Measurements from ENCODE around the gene BMF.

BMF gene

GRCh38 chr15:40048211-40048792 lies 60.4 kb downstream of the BMF start:
- DNase-seq (ENCODE audit: low read depth): no peak

- no peak for DNase-seq (ENCODE audit: low read depth)
These were observed 61.1 kb downstream of the BMF start for GRCh38 chr15:40047415-40048210.

GRCh38 chr15:40046721-40047414 lies 61.8 kb downstream of the BMF start:
- peak; percentile 70 for DNase-seq (ENCODE audit: low read depth)

GRCh38 chr15:40045572-40046217 lies 63.0 kb downstream of the BMF start:
- no peak for DNase-seq (ENCODE audit: low read depth)

- peak; percentile 66 for DNase-seq (ENCODE audit: low read depth)
These were observed 63.7 kb downstream of the BMF start for GRCh38 chr15:40044717-40045571.

- no peak for DNase-seq (ENCODE audit: low read depth)
These were observed 64.6 kb downstream of the BMF start for GRCh38 chr15:40043927-40044716.

- DNase-seq (ENCODE audit: low read depth): no peak
These were observed 65.8 kb downstream of the BMF start for GRCh38 chr15:40042791-40043320.

- DNase-seq (ENCODE audit: low read depth): no peak
These were observed 67.9 kb downstream of the BMF start for GRCh38 chr15:40040770-40041169.

GRCh38 chr15:40040293-40040635 lies 68.4 kb downstream of the BMF start:
- no peak for DNase-seq (ENCODE audit: low read depth)

- peak; percentile 88 for DNase-seq (ENCODE audit: low read depth)
These were observed 69.8 kb downstream of the BMF start, which contains the start of gene SRP14 for GRCh38 chr15:40038638-40039543. TSS of gene SRP14 (minus strand) at chr15:40039181. CDS start at chr15:40039116, 65 bp downstream.

- no peak for DNase-seq (ENCODE audit: low read depth)
These were observed 70.4 kb downstream of the BMF start for GRCh38 chr15:40038275-40038637.
